Panc1 (cell line): ENCODE results near the gene SRF. TPM values are rescaled to one million over a fixed set of nuclear protein-coding genes. Genes with fewer than 3 reads are reported as not detected.

Source experiments
- ATAC-seq: fragments of 200-7000 bp; cut with Tn5 transposase; 2 replicates; pipeline ENCODE4 v1.9.1; 2020; ENCODE audit warnings: mild to moderate bottlenecking, moderate library complexity
- BruUV-seq: library from RNA; stranded (reverse); fragments of 400-500 nt; replicated peaks from 2 replicates; lab custom pipeline; 2021; lab: Mats Ljungman, UMichigan
- CTCF ChIA-PET: fragments of 300-600 bp; sonication (Branson Sonifier 250); formaldehyde crosslinking; loops from one replicate; lab custom pipeline; 2022; ENCODE audit warnings: antibody characterized with exemption; lab: Charles Lee
- POLR2A ChIA-PET: fragments of 300-600 bp; sonication (Branson Sonifier 250); formaldehyde crosslinking; loops from one replicate; lab custom pipeline; 2022; ENCODE audit warnings: antibody characterized with exemption; lab: Charles Lee
- DNase-seq: peaks from one replicate; pipeline ENCODE4 v3.0.0-alpha.2; 2010; ENCODE audit warnings: low read depth, low spot score
- H3K27ac ChIP-seq: 2 replicates; pipeline ENCODE4 v1.5.1; 2011; ENCODE audit warnings: mild to moderate bottlenecking, low read length, inconsistent platforms
- H3K27me3 ChIP-seq: fragments of 200-500 bp; sonication (Bioruptor generic); 2 replicates; pipeline ENCODE4 v1.6.0; 2014; ENCODE audit warnings: low read length, inconsistent platforms; ENCODE audit not compliant: control insufficient read depth, insufficient read depth
- H3K36me3 ChIP-seq: fragments of 200-500 bp; sonication (Bioruptor generic); 2 replicates; pipeline ENCODE4 v1.5.1; 2014; ENCODE audit warnings: inconsistent platforms, mild to moderate bottlenecking, low read length, moderate library complexity; ENCODE audit not compliant: control insufficient read depth, insufficient read depth
- H3K4me1 ChIP-seq: 2 replicates; pipeline ENCODE4 v1.5.1; 2011; ENCODE audit warnings: inconsistent platforms, mild to moderate bottlenecking, low read length, moderate library complexity; ENCODE audit not compliant: control insufficient read depth, insufficient read depth
- H3K4me3 ChIP-seq, 2 experiments: 2 replicates each; pipeline ENCODE4 v1.5.1; 2011 to 2012; ENCODE audit warnings: low read depth in 2 of 2, low read length in 2 of 2, mild to moderate bottlenecking in 2 of 2, inconsistent platforms in 1 of 2, moderate library complexity in 1 of 2
- H3K9me3 ChIP-seq: fragments of 200-500 bp; sonication (Bioruptor generic); 2 replicates; pipeline ENCODE4 v1.5.1; 2014; ENCODE audit warnings: low read depth, mild to moderate bottlenecking, inconsistent platforms, low read length, moderate library complexity; ENCODE audit not compliant: control insufficient read depth, insufficient read depth
- CTCF ChIP-seq: fragments of 450-650 bp; IDR thresholded peaks from 2 replicates; pipeline ENCODE4 v1.5.1; 2017; ENCODE audit warnings: mild to moderate bottlenecking
- POLR2AphosphoS5 ChIP-seq: IDR thresholded peaks from 2 replicates; pipeline ENCODE4 v1.6.1; 2012; ENCODE audit warnings: mild to moderate bottlenecking, low read depth, low read length, moderate library complexity
- REST ChIP-seq, 2 experiments: IDR thresholded peaks; 2 replicates each; pipeline ENCODE4 v1.6.1; 2011 to 2012; ENCODE audit warnings: low read depth in 2 of 2, control low read depth in 1 of 2, low read length in 1 of 2, mild to moderate bottlenecking in 1 of 2, moderate library complexity in 1 of 2; ENCODE audit not compliant: insufficient read depth in 1 of 2
- SIN3A ChIP-seq: IDR thresholded peaks from 2 replicates; pipeline ENCODE4 v1.6.1; 2012; ENCODE audit warnings: low read depth, mild to moderate bottlenecking, low read length, moderate library complexity, borderline replicate concordance; ENCODE audit not compliant: insufficient read depth
- TCF7L2 ChIP-seq: IDR thresholded peaks from 2 replicates; pipeline ENCODE4 v1.6.1; 2011; ENCODE audit warnings: mild to moderate bottlenecking, low read depth, low read length, inconsistent platforms
- in situ Hi-C: cut with HindIII; loops from 2 replicates; pipeline ENCODE4 v1.10.0; 2016; ENCODE audit warnings: low sequenced_read_pairs, low pct_unique_long_range_greater_than_20kb
- intact Hi-C: fragments of 100-400 bp; cut with micrococcal nuclease; formaldehyde crosslinking; loops from one replicate; pipeline ENCODE4 v1.10.0; 2022; ENCODE audit not compliant: unreplicated experiment
- total RNA-seq: library from RNA; stranded (reverse); gene quantifications from one replicate; pipeline ENCODE4 v1.2.1, GENCODE V29; 2021; ENCODE audit not compliant: unreplicated experiment

SRF gene
- total RNA-seq, 1 experiment from 2014 or later: 48.9 TPM

- BruUV-seq: no TSS peak
- ChIA-PET POLR2A (interaction anchor here (0.6 kb wide), 1 partner anchor 41 kb away, joined by 3 read pairs; no protein-coding TSS in a partner anchor), CTCF (no interaction called here)
- no peaks in the 10 kb centered on the region for H3K9me3 ChIP-seq
- TF ChIP-seq POLR2AphosphoS5: no peak
- TF ChIP-seq TCF7L2: no peak
- no peak overlapping the region for H3K4me3 ChIP-seq
- intact Hi-C loops: no loop called here
- H3K27ac ChIP-seq: no peak overlapping the region
- ATAC-seq: no peak
- no peaks in the 10 kb centered on the region for H3K27me3 ChIP-seq
- in situ Hi-C loops: no loop called here
- no peaks in the 10 kb centered on the region; the same call in none of the 2 replicates for H3K36me3 ChIP-seq
- H3K4me1 ChIP-seq: no peaks in the 10 kb centered on the region
- DNase-seq: no peak
These were observed 42.4 kb downstream of the SRF start for GRCh38 chr6:43213431-43213830.

- ChIA-PET CTCF (no interaction called here), POLR2A (interaction anchor here (1.0 kb wide), 1 partner anchor 45 kb away, joined by 9 read pairs; no protein-coding TSS in a partner anchor)
- no peak overlapping the region for H3K27ac ChIP-seq
- ATAC-seq (no peak), DNase-seq (no peak)
- no peaks in the 10 kb centered on the region for H3K4me1 ChIP-seq
- in situ Hi-C loops (no loop called here), intact Hi-C loops (no loop called here)
- H3K27me3 ChIP-seq: no peaks in the 10 kb centered on the region
- no peak overlapping the region for H3K4me3 ChIP-seq
- BruUV-seq: no TSS peak
- no peaks in the 10 kb centered on the region for H3K9me3 ChIP-seq
- H3K36me3 ChIP-seq: no peaks in the 10 kb centered on the region; the same call in none of the 2 replicates
- TF ChIP-seq SIN3A (no peak), POLR2AphosphoS5 (no peak), TCF7L2 (no peak), REST (IDR thresholded peaks at IDR 0.05; ENCODE audit: insufficient read depth in 1 of 2, low read depth in 2 of 2, low read length in 1 of 2) (no peak), CTCF (no peak)
These were observed 44.0 kb downstream of the SRF start for GRCh38 chr6:43215066-43215465.

- CTCF ChIA-PET: interaction anchor here (0.5 kb wide), 1 partner anchor 214 kb away, joined by 3 read pairs; no protein-coding TSS in a partner anchor
- DNase-seq (no peak), ATAC-seq (no peak)
- in situ Hi-C loops (no loop called here), intact Hi-C loops (no loop called here)
- Histone ChIP-seq H3K4me1 (no peaks in the 10 kb centered on the region), H3K27me3 (no peaks in the 10 kb centered on the region), H3K4me3 (no peak overlapping the region), H3K9me3 (no peaks in the 10 kb centered on the region), H3K27ac (no peak overlapping the region), H3K36me3 (no peaks in the 10 kb centered on the region; the same call in 1 of the 2 replicates)
- no TSS peak for BruUV-seq
- POLR2A ChIA-PET: no interaction called here
- TF ChIP-seq CTCF: no peak
- no peak for TF ChIP-seq TCF7L2
- no peak for TF ChIP-seq REST (IDR thresholded peaks at IDR 0.05; ENCODE audit: insufficient read depth in 1 of 2, low read depth in 2 of 2, low read length in 1 of 2)
- TF ChIP-seq SIN3A: no peak
- no peak for TF ChIP-seq POLR2AphosphoS5
These were observed 45.1 kb downstream of the SRF start for GRCh38 chr6:43216200-43216599.
